Breast epithelium (tissue), 3 donors: ENCODE results near the gene METTL21C.

Source experiments
- POLR2A ChIP-seq: fragments of 450-650 bp; IDR thresholded peaks from one replicate; pipeline ENCODE4 v1.6.1; 2016; ENCODE audit warnings: antibody characterized with exemption, mild to moderate bottlenecking, moderate library complexity
- TF ChIP-seq, protein P1 (sequence below), 3 donors: fragments of 450-650 bp; IDR thresholded peaks; one replicate each; pipeline ENCODE4 v1.5.1; 2016 to 2017; ENCODE audit warnings: antibody characterized with exemption in 3 of 3, mild to moderate bottlenecking in 3 of 3, moderate library complexity in 3 of 3

- TF ChIP-seq, protein P1, sequence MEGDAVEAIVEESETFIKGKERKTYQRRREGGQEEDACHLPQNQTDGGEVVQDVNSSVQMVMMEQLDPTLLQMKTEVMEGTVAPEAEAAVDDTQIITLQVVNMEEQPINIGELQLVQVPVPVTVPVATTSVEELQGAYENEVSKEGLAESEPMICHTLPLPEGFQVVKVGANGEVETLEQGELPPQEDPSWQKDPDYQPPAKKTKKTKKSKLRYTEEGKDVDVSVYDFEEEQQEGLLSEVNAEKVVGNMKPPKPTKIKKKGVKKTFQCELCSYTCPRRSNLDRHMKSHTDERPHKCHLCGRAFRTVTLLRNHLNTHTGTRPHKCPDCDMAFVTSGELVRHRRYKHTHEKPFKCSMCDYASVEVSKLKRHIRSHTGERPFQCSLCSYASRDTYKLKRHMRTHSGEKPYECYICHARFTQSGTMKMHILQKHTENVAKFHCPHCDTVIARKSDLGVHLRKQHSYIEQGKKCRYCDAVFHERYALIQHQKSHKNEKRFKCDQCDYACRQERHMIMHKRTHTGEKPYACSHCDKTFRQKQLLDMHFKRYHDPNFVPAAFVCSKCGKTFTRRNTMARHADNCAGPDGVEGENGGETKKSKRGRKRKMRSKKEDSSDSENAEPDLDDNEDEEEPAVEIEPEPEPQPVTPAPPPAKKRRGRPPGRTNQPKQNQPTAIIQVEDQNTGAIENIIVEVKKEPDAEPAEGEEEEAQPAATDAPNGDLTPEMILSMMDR (IDR thresholded peaks at IDR 0.05): no peak
- no peak for TF ChIP-seq POLR2A
Observed at GRCh38 chr13:102680842-102681740, 13.8 kb downstream of the METTL21C start.
